ENCODE results near the gene PSENEN. TPM values are rescaled to one million over a fixed set of nuclear protein-coding genes. Genes with fewer than 3 reads are reported as not detected.

PSENEN gene
- polyA plus RNA-seq, 1 experiment = 65.4 TPM

GRCh38 chr19:35783469-35784434, 38.3 kb downstream of the PSENEN start:
- no peak for TF ChIP-seq CTCF (IDR thresholded peaks at IDR 0.05; ENCODE audit: insufficient read depth, low read depth, low read length)
- Histone ChIP-seq H3K27me3 (ENCODE audit: control insufficient read depth, insufficient read depth, low read length) (no peaks in the 10 kb centered on the region), H3K4me3 (ENCODE audit: low read depth, low read length) (no peak overlapping the region), H3K36me3 (ENCODE audit: control insufficient read depth, insufficient read depth, low read length) (peaks cover 4% of the 10 kb centered on the region)
- DNase-seq (ENCODE audit: low read depth) = no peak
- ChIA-PET POLR2A (no interaction called here), CTCF (no interaction called here)

- TF ChIP-seq CTCF (IDR thresholded peaks at IDR 0.05; ENCODE audit: insufficient read depth, low read depth, low read length) = no peak
- Histone ChIP-seq H3K27me3 (ENCODE audit: control insufficient read depth, insufficient read depth, low read length) (no peaks in the 10 kb centered on the region), H3K36me3 (ENCODE audit: control insufficient read depth, insufficient read depth, low read length) (peaks cover 4% of the 10 kb centered on the region), H3K4me3 (ENCODE audit: low read depth, low read length) (no peak overlapping the region)
- ChIA-PET CTCF (no interaction called here), POLR2A (no interaction called here)
- DNase-seq (ENCODE audit: low read depth) = no peak
Observed at GRCh38 chr19:35784503-35785338, 39.3 kb downstream of the PSENEN start.

DNA sequence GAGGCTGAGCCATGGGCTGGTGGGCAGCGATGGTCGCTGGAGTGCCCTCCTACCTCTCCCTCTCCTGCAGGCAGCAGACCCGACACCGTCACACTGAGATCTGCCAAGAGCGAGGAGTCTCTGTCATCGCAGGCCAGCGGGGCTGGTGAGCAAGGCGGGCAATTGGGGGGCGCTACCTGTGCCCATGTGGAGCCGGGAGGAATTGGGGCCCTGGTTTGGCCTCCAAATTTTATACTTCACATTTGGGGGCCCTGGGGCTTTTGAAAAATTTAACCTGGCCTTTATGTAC, 39.8 kb downstream of the PSENEN start:
- POLR2A ChIA-PET = no interaction called here
- no peak for TF ChIP-seq CTCF (IDR thresholded peaks at IDR 0.05; ENCODE audit: insufficient read depth, low read depth, low read length)
- Histone ChIP-seq H3K4me3 (ENCODE audit: low read depth, low read length) (no peak overlapping the region), H3K27me3 (ENCODE audit: control insufficient read depth, insufficient read depth, low read length) (no peaks in the 10 kb centered on the region), H3K36me3 (ENCODE audit: control insufficient read depth, insufficient read depth, low read length) (peaks cover 4% of the 10 kb centered on the region)
- CTCF ChIA-PET = no interaction called here
- DNase-seq (ENCODE audit: low read depth) = no peak

DNA sequence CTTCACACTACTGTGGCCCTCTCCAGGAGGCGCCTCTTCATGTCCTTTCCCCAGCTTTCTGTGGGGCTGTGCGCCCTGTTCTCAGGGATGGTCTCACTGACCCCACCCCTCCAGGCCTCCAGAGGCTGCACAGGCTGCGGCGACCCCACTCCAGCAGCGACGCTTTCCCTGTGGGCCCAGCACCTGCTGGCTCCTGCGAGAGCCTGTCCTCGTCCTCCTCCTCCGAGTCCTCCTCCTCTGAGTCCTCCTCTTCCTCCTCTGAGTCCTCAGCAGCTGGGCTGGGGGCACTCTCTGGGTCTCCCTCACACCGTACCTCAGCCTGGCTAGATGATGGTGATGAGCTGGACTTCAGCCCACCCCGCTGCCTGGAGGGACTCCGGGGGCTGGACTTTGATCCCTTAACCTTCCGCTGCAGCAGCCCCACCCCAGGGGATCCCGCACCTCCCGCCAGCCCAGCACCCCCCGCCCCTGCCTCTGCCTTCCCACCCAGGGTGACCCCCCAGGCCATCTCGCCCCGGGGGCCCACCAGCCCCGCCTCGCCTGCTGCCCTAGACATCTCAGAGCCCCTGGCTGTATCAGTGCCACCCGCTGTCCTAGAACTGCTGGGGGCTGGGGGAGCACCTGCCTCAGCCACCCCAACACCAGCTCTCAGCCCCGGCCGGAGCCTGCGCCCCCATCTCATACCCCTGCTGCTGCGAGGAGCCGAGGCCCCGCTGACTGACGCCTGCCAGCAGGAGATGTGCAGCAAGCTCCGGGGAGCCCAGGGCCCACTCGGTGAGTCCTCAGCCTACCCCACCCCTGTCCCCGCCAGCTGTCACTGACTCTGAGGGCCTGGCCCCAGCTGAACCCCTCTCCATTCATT, 41.1 kb downstream of the PSENEN start:
- Histone ChIP-seq H3K36me3 (ENCODE audit: control insufficient read depth, insufficient read depth, low read length) (peaks cover 4% of the 10 kb centered on the region), H3K4me3 (ENCODE audit: low read depth, low read length) (no peak overlapping the region), H3K27me3 (ENCODE audit: control insufficient read depth, insufficient read depth, low read length) (no peaks in the 10 kb centered on the region)
- no peak for DNase-seq (ENCODE audit: low read depth)
- POLR2A ChIA-PET = no interaction called here
- no peak for TF ChIP-seq CTCF (IDR thresholded peaks at IDR 0.05; ENCODE audit: insufficient read depth, low read depth, low read length)
- CTCF ChIA-PET = no interaction called here

Measured in BJ (cell line).